Measurements from ENCODE around the gene DCDC2B.

Gene DCDC2B

DNA sequence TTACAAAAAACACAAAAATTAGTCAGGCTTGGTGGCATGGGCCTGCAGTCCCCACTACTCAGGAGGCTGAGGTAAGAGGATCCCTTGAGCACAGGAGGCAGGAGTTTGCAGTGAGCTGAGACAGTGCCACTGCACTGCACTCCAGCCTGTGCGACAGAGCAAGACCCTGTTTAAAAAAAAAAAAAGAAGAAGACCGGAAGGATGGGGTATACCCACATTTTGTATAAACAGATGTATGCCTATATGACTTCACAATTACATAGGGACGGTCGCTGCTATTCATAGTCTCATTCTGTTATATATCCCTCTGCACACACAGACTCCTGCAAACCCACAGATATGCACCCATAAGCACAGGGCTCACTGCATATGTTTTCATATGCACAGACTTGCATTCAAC is 54.9 kb downstream of the DCDC2B start:
- no peak for DNase-seq
